Parathyroid adenoma (tissue), 2 donors: Measurements from ENCODE around the gene MCC.
A peak's percentile ranks its signal among the peaks of the same experiment; 100 is the strongest.

Experiments used
- H2AFZ ChIP-seq: fragments of 300-600 bp; sonication (generic); one replicate; pipeline ENCODE4 v1.7.0; 2017; ENCODE audit warnings: antibody characterized with exemption, mild to moderate bottlenecking
- H3K27ac ChIP-seq: fragments of 300-600 bp; sonication (generic); one replicate; pipeline ENCODE4 v1.7.0; 2017
- H3K27me3 ChIP-seq: fragments of 300-600 bp; sonication (generic); one replicate; pipeline ENCODE4 v1.7.0; 2017; ENCODE audit warnings: low read length; ENCODE audit not compliant: control insufficient read depth, insufficient read depth
- H3K36me3 ChIP-seq: fragments of 300-600 bp; sonication (generic); one replicate; pipeline ENCODE4 v1.7.0; 2017; ENCODE audit warnings: low read length; ENCODE audit not compliant: control insufficient read depth, insufficient read depth
- H3K4me1 ChIP-seq: fragments of 300-600 bp; sonication (generic); one replicate; pipeline ENCODE4 v1.7.0; 2017; ENCODE audit warnings: control low read depth
- H3K4me2 ChIP-seq: fragments of 300-600 bp; sonication (generic); one replicate; pipeline ENCODE4 v1.7.0; 2017; ENCODE audit warnings: low read length
- H3K4me3 ChIP-seq: fragments of 300-600 bp; sonication (generic); one replicate; pipeline ENCODE4 v1.7.0; 2017; ENCODE audit warnings: low read depth, low read length
- H3K79me2 ChIP-seq: fragments of 300-600 bp; sonication (generic); one replicate; pipeline ENCODE4 v1.7.0; 2017; ENCODE audit warnings: control low read depth
- H3K9ac ChIP-seq: fragments of 300-600 bp; sonication (generic); one replicate; pipeline ENCODE4 v1.7.0; 2017; ENCODE audit warnings: mild to moderate bottlenecking
- H3K9me3 ChIP-seq: fragments of 300-600 bp; sonication (generic); one replicate; pipeline ENCODE4 v1.7.0; 2017; ENCODE audit warnings: low read length; ENCODE audit not compliant: control insufficient read depth
- TF ChIP-seq, protein P1 (sequence below): fragments of 300-600 bp; sonication (generic); IDR thresholded peaks from one replicate; pipeline ENCODE4 v1.7.0; 2017; ENCODE audit warnings: antibody characterized with exemption, mild to moderate bottlenecking
- donor health status: primary hyperparathyroidism.

Gene MCC

DNA sequence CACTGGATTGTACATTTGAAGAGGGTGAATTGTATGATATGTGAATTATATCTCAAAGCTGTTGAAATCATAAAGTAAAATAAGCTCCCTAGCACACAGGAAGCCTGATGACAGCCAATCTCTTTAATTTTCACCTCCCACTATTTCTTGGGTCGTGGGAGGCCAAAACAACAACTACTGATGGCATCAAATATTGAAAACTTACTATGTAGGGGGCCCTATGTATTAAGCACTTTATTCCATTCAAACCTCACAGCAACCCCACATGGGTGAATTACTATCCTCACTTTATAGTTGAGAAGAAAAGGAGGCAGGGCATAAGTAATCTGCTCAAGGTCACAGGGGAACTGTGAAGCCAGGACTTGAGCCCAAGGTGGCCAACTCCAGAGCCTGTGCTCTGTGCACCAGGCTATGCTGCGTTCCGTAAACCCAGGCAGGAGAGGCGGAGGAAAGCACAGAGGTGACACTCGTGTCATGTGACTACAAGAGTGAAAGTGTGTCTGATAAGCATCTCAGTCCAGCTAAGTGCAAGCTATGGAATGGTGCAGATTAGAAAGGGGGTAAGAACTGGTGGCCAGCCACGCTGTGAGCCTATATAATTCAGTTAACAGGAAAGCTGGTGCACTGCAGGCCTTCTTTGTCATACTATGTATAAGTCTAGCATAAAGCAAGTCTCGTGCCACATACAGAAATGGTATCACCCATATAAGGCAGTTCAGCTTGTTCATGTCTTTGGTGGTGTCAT, 290.6 kb downstream of the MCC start:
- Histone ChIP-seq H3K36me3 (no peaks in the 10 kb centered on the region), H3K27me3 (no peaks in the 10 kb centered on the region), H3K4me3 (no peak overlapping the region), H2AFZ (no peak overlapping the region), H3K9ac (no peak overlapping the region), H3K79me2 (peaks cover 91% of the 10 kb centered on the region), H3K4me2 (peak overlapping the region; percentile 2), H3K4me1 (peaks cover 52% of the 10 kb centered on the region), H3K9me3 (no peaks in the 10 kb centered on the region), H3K27ac (peak overlapping the region; percentile 45)
- TF ChIP-seq, protein P1, sequence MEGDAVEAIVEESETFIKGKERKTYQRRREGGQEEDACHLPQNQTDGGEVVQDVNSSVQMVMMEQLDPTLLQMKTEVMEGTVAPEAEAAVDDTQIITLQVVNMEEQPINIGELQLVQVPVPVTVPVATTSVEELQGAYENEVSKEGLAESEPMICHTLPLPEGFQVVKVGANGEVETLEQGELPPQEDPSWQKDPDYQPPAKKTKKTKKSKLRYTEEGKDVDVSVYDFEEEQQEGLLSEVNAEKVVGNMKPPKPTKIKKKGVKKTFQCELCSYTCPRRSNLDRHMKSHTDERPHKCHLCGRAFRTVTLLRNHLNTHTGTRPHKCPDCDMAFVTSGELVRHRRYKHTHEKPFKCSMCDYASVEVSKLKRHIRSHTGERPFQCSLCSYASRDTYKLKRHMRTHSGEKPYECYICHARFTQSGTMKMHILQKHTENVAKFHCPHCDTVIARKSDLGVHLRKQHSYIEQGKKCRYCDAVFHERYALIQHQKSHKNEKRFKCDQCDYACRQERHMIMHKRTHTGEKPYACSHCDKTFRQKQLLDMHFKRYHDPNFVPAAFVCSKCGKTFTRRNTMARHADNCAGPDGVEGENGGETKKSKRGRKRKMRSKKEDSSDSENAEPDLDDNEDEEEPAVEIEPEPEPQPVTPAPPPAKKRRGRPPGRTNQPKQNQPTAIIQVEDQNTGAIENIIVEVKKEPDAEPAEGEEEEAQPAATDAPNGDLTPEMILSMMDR, result no peak

DNA sequence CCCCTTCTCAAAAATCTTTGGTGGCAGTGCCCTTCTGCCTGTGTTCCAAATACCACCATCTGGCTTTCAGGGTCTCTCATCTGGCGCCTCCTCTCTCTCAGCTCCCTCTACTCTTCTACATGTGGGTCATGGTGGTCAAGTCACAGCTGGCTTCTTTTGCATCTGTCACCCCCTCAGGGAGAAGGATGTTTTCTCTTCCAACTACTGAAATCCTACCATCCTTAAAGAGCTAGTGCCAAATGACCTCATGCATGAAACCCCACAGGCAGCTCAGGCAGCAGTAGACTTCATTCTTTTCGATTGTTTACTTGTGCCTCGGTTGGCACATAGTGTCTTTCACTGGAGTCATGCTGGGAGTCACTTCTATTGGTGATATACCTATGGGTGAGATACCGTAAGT, 292.5 kb downstream of the MCC start:
- Histone ChIP-seq H3K27me3 (no peaks in the 10 kb centered on the region), H3K79me2 (peaks cover 95% of the 10 kb centered on the region), H3K4me1 (peaks cover 50% of the 10 kb centered on the region), H3K9ac (no peak overlapping the region), H3K36me3 (no peaks in the 10 kb centered on the region), H3K27ac (peak overlapping the region; percentile 56), H3K9me3 (no peaks in the 10 kb centered on the region), H2AFZ (no peak overlapping the region), H3K4me3 (no peak overlapping the region), H3K4me2 (peak overlapping the region; percentile 32)
- TF ChIP-seq, protein P1, result no peak

DNA sequence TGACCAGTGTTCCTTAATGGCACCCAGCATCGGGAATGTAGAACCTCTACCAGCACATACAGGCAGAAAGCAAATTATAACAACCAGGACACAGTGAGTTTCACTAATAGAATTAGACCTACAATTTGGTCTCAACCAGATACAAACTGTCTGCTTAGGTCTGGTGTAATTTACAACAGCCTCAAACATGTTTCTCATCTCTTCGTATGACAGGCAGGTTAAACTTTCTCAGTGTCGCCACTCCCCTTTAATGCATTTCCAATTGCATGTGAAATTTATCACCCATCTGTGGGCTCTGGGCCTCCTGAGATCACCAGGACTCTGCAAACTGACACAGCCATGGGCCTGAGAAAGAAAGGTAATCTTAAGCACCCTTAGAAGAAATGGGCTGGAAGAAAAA, 293.0 kb downstream of the MCC start:
- Histone ChIP-seq H3K9me3 (no peaks in the 10 kb centered on the region), H2AFZ (no peak overlapping the region), H3K27ac (peak overlapping the region; percentile 56), H3K9ac (no peak overlapping the region), H3K4me2 (no peak overlapping the region), H3K27me3 (no peaks in the 10 kb centered on the region), H3K36me3 (no peaks in the 10 kb centered on the region), H3K4me3 (no peak overlapping the region), H3K79me2 (peaks cover 95% of the 10 kb centered on the region), H3K4me1 (peaks cover 55% of the 10 kb centered on the region)
- TF ChIP-seq, protein P1, result no peak

DNA sequence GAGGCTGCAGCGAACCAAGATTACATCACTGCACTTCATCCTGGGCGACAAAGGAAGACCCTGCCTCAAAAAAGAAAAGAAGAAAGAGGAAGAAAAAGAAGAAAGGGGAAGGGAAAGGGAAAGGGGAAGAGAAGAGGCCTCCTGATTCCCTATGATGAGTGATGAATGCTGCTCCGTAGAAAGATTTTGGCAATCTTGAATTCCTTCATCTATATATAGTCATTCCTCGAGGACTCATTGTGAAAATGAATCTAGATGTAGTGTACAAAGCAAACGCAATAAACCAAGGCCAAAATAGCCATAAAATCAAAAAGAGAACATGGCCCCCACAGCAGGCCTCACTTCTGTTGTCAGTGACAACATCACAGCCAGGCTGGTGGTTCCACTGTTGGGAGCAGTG, 293.7 kb downstream of the MCC start:
- Histone ChIP-seq H3K36me3 (no peaks in the 10 kb centered on the region), H3K4me2 (no peak overlapping the region), H3K9ac (no peak overlapping the region), H3K9me3 (no peaks in the 10 kb centered on the region), H2AFZ (no peak overlapping the region), H3K27ac (peak overlapping the region; percentile 15), H3K79me2 (peaks cover 96% of the 10 kb centered on the region), H3K4me3 (no peak overlapping the region), H3K4me1 (peaks cover 54% of the 10 kb centered on the region), H3K27me3 (no peaks in the 10 kb centered on the region)
- TF ChIP-seq, protein P1, result no peak

DNA sequence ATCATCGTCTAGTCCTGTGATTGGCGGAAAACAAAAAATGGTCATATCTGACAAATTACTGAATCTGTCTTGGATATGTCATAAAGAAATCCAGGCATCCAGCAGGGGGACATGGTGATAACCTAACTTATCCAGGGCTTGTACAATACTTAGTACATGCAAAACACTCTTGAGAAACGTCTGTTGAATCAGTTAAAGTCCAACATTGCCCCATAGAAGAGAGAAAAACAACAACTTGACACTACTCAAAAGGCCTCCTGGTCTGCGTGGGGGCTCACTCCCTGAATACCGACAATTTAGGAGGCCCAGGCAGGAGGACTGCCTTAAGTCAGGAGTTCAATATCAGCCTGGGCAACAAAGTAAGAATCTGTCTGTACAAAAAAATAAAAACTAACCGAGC, 294.1 kb downstream of the MCC start:
- Histone ChIP-seq H3K9me3 (no peaks in the 10 kb centered on the region), H3K36me3 (no peaks in the 10 kb centered on the region), H3K4me1 (peaks cover 58% of the 10 kb centered on the region), H3K4me3 (no peak overlapping the region), H2AFZ (no peak overlapping the region), H3K79me2 (peaks cover 96% of the 10 kb centered on the region), H3K4me2 (no peak overlapping the region), H3K27ac (no peak overlapping the region), H3K27me3 (no peaks in the 10 kb centered on the region), H3K9ac (no peak overlapping the region)
- TF ChIP-seq, protein P1, result peak; percentile 9
